HG03108 (cell line): ENCODE results near the gene COG2.

Experiments used
- ATAC-seq: cut with Tn5 transposase; IDR thresholded peaks from one replicate; pipeline ENCODE4 v1.9.1; 2021; ENCODE audit warnings: moderate library complexity; ENCODE audit not compliant: unreplicated experiment

The COG2 gene

DNA sequence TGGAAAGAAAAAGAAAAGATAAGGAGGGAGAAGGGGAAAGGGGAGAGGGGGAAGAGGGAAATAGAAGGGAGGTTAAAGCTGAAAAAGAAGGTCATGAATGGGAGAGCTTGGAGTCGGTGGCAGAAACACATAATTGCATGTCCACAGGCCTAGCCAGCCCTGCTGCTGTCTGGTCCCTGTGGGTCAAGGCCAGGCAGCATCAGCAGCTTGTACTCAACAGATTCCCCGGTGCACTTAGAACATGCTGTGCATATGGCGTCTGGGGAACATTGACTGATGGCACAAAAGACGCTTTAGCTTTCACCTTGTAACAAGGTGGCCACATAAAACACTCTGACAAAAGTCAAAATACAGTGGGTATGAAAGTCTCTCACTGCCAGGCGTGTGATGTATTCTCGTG is 25.9 kb downstream of the COG2 start:
- ATAC-seq, result no peak

DNA sequence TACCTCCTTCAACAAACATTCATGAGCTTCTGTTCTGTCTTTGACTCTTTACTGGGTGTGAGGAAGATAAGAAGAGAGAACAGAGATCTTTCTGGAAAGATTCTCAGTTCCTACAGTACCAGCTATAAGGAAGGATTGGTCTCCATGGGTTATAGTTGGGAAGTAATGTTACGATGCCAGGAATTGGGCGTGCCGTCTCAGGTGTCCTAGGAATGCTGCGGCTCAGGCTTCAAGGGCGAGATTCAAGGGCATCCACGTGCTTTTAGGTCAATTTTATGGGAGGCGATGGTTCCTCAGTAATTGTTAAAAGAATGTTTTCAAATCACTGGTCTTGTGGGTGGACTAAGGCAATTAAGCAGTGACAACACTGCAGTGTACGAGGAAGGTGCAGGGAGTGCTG is 27.3 kb downstream of the COG2 start:
- ATAC-seq, result no peak

DNA sequence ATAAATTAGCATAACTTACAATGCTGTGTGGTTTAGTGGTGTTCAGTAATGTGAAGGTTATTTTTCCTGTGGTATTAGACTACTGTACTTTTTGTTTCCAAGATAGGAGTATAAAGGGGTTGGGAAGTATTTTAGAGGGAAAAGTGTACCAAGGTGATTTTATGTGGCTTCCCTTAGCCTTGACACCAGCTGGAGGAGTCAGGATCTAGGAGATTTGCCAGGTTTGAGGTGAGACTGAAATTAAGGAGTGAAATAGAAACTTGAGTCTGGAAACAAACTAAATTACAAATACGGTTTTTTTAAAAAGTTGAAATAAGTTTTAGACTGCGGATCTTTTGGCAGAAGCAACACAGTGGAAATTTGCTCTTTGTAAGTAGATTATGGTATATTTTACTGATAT is 32.3 kb downstream of the COG2 start:
- ATAC-seq, result no peak

DNA sequence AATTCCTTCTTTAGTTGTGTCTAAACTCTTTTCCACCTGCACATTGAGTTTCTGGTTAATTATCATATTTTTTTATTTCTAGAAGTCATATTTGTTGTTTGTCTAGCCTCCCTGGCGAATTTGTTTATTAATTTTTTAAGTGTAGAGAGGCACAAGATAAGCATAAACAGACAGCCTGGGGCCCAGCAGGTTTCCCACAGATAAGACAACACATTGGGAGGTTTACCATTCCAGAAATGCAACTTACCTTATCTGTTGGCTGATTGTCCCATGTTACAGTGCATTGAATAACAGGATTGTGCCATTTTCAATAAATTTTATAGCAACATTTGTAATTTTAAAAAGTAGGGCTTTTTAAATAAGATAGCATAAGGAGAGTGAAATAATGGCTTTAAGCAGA is 34.9 kb downstream of the COG2 start:
- ATAC-seq, result no peak

DNA sequence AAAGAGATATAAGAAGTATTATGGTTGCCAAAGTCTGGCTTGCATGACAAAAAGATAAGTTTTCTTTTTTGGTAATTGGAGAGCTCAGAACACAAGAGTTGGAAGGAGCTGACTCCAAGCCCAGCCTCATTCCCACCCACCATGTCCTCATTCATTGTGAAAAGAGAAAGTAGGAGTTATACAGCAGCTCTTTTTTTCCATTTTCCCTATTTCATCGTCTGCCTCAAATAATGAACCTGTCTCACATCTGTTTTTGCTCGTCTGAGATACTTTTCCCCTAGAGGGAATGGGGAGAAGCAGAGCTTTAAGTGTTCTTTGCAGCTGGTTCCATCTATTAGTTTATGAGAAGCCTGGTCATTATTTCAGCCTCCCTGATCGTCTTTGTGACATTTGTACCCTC is 36.9 kb downstream of the COG2 start:
- ATAC-seq, result no peak

DNA sequence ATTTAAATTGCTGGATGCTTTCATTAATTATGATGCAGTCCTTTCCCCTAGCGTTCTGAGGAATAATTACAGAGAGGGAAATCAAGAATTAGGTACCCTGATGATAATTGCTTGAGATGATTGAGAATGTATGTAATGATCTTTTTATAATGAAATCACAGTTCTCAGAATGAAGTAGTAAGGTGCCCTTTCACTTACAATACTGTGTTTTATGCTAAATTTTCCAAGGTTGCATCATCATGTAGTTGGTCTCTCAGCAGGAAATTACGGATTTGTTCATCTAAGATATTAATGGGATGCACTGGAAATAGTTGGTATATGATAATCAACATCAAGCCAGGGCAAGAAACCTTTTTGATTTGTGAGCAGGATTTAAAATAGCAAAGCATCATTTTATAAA is 37.5 kb downstream of the COG2 start:
- no peak for ATAC-seq

DNA sequence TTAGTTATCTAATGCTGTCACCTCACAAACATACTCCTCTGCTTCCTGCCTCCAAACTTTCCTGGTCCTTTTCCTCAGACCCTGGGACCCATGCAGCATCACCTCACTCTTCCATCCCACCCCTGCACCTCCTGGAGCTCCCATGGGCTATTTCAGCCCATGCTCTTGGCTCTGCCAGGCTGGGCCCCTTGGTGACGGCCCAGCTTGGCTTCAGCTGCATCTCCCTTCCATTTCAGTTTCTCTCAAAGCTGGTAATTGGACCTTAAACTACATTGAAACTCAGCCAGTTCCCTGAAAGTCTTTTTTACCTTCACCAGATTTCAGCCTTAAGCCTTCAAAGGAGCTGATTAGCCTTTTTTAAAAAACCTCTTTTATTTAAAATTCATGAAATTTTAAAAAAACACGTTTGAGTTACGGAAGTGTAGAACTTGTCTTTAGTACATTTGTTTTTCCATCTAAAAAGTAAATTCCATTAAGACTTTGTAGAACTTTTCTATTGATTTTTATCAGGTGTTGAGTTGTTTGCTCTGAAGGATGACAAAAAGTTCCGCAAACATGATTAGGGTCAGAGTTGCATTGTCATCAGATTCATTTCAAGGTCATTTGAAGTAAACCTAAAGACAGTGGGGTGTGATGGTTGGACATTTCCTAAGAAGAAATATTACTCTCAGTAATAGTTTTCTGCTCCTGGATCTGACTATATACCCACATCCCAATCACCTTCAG is 38.2 kb downstream of the COG2 start:
- no peak for ATAC-seq

DNA sequence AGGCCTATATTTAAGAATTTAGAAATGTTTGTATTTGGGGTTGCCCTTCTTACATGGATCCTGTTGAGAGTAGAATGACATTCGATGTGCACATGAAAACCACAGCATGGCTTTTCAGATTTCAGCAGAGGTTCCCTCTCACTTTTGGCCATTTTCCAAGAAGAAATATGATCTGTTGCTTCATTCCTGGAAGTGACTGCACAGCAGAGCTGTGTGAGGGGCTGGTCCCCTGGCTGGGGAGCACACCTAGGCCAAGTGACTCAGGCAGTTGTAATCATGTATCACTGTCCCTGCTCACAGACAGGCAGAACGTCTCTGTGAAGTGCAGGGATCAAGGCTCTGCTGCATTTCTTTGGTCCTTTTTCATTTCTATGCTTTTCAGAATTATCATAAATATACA is 39.3 kb downstream of the COG2 start:
- no peak for ATAC-seq

DNA sequence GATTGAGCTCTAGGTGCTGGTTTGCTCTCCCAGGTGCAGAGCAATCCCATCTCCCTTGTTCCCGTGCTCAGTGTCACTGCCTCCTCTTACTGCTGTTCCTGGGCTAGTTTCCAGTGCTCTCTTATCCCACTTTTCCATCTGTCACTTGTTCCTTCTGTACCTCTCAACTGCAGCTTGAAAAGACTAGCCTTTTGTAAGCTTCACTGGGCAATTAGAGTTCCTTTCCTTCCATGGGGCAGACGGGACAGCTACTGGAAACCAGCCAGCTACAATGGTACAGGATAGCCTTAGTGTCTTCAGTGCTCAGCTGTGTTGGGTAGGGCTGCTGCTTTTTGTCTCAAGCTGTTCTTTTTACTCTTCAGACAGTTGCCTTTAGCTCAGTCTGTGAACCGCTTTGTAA is 40.0 kb downstream of the COG2 start:
- no peak for ATAC-seq

DNA sequence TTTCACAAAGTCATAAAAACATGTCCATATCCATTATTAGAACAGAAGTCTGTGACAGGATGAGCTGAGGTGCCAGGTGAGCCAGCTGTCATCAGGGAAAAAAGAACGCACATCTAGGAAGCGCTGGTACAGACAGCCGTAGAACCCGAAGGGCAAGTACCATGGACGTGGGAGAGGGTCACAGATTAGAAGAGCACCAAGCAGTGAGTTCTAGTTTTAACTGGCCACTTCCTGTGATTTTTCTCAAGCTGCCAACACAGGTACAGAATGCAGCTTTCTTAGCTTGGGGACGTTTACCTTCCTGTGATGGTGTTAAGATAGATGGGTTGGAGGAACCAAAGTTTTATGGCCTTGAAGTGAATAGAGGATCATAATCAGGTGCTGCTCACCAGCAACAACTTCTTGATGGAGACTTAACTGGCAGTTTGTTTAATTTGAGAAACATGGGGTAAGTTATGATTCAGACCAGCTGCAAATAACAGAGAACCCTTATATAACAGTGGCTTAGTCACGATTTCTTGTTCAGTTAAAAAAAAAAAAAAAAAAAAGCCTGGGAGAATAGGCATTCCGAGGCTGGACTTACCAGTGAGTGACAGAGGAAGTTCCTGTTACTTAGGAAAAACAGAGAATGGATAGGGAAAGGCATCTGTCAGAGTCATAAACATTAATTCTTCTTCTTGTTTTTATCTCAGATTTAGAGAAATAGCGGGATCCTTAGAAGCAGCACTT is 40.8 kb downstream of the COG2 start:
- no peak for ATAC-seq

DNA sequence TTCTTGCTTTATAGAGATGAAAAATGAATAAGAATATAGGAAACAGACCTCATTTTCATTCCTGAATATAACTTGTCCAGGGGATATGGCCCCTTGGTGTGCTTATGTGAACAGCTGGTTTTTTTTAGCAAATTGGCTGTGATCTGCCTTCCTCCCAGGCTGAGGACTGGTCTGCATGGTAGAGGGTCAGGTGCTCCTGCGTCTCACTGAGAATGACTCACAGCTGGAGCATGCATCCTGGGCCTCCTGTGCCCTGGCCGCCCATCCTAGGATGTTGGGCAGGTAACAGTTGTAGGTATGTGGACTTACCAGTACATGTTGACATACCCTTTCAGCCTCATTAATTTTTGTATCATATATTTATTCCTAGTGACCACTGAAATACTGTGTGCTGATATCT is 41.9 kb downstream of the COG2 start:
- ATAC-seq, result no peak

DNA sequence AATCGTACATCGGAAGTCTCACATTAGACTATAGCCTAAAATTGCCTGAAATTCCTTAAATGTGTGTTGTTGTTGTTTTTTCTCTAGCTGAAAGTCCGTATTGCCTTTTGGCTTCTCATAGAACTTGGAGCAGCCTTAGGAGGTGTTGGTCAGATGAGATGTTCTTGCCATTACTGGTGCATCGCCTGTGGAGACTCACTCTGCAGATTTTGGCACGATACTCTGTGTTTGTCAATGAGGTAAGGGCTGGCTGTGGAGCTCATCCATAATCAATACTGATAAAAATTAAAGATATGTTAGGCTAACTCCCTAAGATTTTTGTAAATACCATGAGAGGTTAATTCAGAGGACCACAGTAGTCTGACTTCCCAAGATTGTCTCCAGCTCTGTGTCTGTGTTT is 42.7 kb downstream of the COG2 start:
- no peak for ATAC-seq

DNA sequence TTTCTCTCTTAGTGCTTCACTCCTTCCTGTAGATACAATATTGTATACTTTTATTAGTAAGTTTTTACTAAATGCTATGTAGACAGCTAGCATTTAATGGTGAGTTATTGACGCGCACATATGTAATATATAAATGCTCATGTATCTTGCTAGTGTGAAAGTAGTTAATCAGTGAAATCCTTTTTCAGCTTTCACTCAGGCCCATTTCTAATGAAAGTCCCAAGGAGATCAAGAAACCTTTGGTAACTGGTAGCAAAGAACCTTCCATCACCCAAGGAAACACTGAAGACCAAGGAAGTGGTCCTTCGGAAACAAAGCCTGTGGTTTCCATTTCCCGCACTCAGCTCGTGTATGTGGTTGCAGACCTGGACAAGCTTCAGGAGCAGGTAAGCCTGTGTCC is 44.5 kb downstream of the COG2 start:
- ATAC-seq, result no peak

DNA sequence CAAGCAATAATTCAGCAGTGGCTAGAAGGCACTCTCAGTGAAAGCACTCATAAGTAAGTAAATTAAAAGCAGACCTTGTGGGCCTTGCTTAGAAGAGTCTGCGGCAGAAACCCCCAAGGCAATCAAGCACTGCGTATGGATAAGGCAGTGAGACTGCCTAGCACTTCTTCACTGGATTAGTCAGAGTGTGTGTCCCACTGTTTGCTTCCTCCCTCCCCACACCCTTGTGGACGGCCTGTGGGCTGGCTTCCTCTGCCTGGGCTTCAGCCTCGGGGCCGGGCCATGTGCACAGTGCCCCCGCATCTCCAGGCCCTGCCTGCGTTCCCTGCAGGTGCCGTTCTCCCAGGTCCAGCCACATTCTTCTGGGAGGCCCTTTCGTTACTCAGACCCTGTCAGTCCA is 47.8 kb downstream of the COG2 start:
- ATAC-seq, result no peak

DNA sequence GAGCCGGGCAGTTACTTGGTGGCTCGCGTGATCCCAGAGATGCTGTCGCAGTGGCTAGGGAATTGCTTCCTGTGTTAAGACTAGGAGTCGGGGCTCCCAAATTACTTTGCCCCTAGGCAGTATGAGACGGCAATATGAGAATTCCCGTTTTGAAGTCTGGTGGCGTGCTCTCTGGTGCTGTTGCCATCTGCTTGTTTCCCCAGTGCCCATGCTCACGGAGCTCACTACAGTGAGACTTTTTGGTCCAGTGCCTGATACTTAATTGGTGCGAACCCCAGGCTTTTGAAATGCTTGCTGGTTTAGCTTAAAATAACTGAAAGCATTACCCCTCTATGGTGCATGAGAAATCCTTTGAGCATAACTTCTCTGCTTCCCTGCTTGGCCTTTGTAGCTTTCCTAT is 49.3 kb downstream of the COG2 start:
- ATAC-seq, result no peak

DNA sequence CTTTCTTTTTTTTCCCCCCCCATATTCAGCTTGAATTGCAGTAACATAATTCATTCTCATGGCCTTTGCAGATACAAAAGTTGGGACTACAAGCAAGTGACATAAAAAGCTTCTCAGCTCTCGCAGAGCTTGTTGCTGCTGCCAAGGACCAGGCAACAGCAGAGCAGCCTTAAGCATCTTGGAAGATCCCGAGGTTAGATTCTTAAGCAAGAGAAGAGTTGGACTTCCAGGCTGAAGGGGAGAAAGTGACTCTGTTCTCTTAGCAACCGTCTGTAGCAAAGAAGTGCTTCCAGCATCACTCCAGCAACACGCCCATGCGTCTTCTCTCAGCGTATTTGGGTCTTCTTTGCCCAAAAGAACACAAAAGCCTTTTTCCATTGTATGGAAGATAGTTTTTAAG is 50.9 kb downstream of the COG2 start:
- no peak for ATAC-seq

DNA sequence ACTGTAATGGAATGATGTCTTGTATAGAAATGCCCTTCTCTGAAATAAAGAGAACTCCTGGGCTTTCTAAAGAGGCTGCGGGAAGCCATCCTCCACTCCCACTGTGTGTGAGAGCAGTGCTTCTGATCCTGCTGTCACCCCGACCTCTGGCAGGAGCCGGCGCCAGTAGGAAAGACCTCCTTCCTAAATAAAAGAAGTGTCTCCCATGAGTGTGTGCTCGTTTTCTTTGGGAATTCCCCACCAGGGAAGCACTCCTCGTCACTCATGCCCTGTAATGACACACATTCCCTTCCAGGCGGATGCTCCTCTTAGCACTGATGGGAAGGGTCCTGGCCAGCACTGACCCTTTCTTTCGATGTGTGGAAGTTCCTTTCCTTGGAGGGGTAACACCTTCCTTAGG is 51.5 kb downstream of the COG2 start:
- ATAC-seq, result no peak

DNA sequence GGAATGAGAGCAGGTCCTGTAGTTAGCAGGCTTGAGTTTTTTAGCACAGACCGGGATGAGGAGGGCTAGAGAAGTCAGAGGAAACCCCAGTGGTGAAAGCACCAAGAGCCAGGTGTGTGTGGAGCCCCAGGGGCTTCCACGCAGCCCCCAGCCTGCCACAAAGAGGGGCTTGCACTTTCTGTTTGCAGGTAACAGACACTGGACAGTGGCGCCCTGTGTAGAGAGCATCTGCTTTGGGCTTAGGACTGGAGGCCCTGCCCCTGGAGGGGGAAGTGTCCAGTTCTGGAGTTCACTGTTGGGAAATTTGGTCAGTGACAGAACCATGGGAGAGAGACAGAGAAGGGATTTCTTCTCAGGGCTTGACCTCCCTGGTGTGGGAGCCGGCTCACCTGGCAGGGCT is 52.2 kb downstream of the COG2 start:
- no peak for ATAC-seq

DNA sequence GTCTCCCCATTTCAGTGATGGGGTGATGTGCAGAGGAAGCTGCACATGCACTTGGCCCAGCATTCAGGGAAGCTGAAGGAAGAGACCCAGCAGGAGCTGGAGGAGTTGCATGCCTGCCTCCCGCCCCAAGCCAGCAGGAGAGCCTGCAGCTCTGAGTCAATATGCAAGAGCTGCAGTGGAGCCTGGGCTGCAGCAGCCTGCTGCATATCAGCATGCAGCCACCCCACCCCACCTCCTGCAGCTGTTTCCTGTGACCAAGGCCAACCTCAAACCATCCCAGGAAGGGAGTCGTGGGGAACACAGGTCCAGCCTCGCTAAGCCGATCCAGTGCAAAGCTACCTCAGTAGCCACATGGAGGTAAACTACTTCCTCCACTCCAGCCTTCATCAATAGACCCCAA is 52.7 kb downstream of the COG2 start:
- no peak for ATAC-seq

DNA sequence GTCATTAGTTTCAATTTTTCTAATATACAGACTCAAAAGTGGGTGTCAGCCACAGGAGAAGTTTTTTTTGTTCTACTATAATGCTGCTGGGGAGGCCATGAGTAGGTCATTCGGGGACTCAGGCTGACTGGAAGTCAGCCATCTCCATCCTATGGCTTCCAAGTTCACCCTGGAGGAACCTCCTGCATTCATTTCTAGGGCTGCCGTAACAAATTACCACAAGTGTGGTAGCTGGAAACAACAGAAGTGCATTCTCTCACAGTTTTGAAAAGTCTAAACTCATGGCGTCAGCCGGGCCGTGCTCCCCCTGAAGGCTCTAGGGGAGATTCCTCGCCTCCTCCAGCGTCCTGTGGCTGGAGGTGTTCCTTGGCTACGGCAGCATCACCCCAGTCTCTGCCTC is 53.9 kb downstream of the COG2 start:
- no peak for ATAC-seq

DNA sequence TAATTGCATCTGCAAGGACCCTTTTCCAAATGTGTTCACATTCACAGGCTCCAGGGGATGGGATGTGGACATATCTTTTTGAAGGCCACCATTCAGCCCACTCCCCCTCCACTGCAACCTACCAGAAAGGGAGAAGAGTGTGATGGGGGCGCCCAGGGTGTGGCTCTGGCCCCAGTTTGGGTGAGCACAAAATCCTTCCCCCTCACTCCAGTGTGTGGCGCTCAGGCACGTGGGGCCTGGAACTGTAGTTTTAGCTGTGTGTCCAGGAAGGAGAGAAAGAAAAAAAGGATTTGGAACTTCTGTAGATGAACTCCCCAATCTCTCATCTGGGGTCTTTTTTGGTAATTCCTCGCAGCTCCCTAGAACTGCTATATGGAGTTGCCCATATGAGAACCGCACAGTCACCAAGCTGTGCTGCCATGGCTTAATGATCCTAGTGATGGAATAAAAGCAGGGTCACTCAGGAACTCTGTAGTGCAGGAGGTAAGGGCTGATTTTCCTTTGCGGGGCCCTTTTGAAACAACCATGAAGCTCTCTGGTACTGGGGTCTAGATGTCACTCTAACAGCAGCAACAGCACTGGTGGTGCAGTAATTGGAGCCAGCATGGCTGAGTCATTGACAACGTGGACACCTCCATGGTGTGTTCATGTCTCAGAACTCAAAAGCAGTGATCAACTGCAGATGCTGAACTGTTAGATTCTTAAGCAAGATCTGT is 54.6 kb downstream of the COG2 start:
- ATAC-seq, result no peak

DNA sequence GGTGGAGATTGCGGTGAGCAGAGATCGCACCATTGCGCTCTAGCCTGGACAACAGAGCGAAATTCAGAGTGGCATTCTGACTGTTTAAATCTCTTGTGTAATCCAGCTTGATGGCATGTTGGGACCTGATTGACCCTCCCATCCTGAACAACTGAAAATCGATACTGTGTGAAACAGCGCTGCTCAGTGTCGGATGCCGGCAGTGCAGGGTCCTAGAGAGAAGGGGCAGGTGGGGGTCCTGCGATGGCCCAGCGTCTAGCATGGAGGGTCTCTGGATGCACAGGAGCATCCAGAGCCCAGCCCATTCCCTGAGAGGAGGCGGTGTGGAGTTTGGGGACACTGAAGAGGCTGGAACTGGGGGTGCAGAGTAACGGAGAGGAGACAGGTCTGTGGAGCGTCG is 55.8 kb downstream of the COG2 start:
- ATAC-seq, result no peak
